GM18511 (cell line): ENCODE data around the gene MARCO.
"Not testable (repeated sequence)": the region's sequence is repeated elsewhere in the genome, so short reads cannot be mapped to it uniquely, and the experiment has no call there.

Source experiments
- ATAC-seq: cut with Tn5 transposase; IDR thresholded peaks from one replicate; pipeline ENCODE4 v1.9.1; 2021; ENCODE audit warnings: mild to moderate bottlenecking, moderate library complexity; ENCODE audit not compliant: unreplicated experiment

The MARCO gene

GRCh38 chr2:118925981-118926380, 16.0 kb upstream of the MARCO start:
- ATAC-seq = no peak

GRCh38 chr2:118929059-118929458, 12.9 kb upstream of the MARCO start:
- no peak for ATAC-seq

- no peak for ATAC-seq
Observed at GRCh38 chr2:118932949-118933348, 9.0 kb upstream of the MARCO start.

GRCh38 chr2:118936306-118936705, 5.7 kb upstream of the MARCO start:
- ATAC-seq = no peak

- ATAC-seq = no peak
Observed at GRCh38 chr2:118936936-118937335, 5.1 kb upstream of the MARCO start.

GRCh38 chr2:118937817-118938216, 4.2 kb upstream of the MARCO start:
- no peak for ATAC-seq

- ATAC-seq = no peak
Observed at GRCh38 chr2:118939994-118940393, 2.0 kb upstream of the MARCO start.

- no peak for ATAC-seq
Observed at GRCh38 chr2:118940486-118941120, 1.4 kb upstream of the MARCO start.

GRCh38 chr2:118943286-118943685, 1.3 kb downstream of the MARCO start:
- no peak for ATAC-seq

GRCh38 chr2:118945881-118946280, 3.9 kb downstream of the MARCO start:
- ATAC-seq = no peak

GRCh38 chr2:118948266-118948665, 6.3 kb downstream of the MARCO start:
- not testable (repeated sequence) for ATAC-seq

- ATAC-seq = no peak
Observed at GRCh38 chr2:118954297-118955060, 12.5 kb downstream of the MARCO start.

- ATAC-seq = no peak
Observed at GRCh38 chr2:118965737-118966136, 23.7 kb downstream of the MARCO start.

GRCh38 chr2:118967124-118967880, 25.3 kb downstream of the MARCO start:
- no peak for ATAC-seq

GRCh38 chr2:118968042-118968441, 26.0 kb downstream of the MARCO start:
- no peak for ATAC-seq

- no peak for ATAC-seq
Observed at GRCh38 chr2:118968961-118969733, 27.2 kb downstream of the MARCO start.

GRCh38 chr2:118969734-118970395, 27.9 kb downstream of the MARCO start:
- no peak for ATAC-seq

- no peak for ATAC-seq
Observed at GRCh38 chr2:118970396-118971135, 28.6 kb downstream of the MARCO start.

GRCh38 chr2:118971245-118972122, 29.5 kb downstream of the MARCO start:
- ATAC-seq = no peak
